ENCODE results near the gene BTLA. TPM values are rescaled to one million over a fixed set of nuclear protein-coding genes. Genes with fewer than 3 reads are reported as not detected.
"Not testable (repeated sequence)": the region's sequence is repeated elsewhere in the genome, so short reads cannot be mapped to it uniquely, and the experiment has no call there.

BTLA gene
- polyA plus RNA-seq, 1 experiment = not detected

DNA sequence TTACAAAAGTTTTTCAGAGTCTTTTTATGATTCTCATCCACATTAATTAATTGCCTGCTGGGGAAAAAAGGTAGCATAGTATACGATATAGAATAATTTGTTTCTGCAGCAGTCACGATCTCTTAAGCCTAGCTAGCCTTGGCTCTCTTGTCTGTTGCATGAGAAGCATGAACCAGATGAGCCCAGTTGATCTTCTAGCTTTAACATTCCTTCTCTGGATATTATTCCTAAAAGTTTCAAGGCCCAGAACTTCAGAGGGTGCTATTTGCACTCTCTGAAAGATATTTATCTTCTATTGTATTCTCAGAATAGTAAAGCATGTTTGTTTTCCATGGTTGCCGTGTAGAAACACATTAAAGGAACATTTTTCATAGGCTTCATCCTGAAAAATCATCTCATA, 69.3 kb downstream of the BTLA start:
- Histone ChIP-seq H3K4me3 (ENCODE audit: low read depth, low read length) (no peak overlapping the region), H3K9me3 (ENCODE audit: control insufficient read depth, insufficient read depth, low read length) (no peaks in the 10 kb centered on the region), H3K27me3 (ENCODE audit: control insufficient read depth, insufficient read depth, low read length) (no peaks in the 10 kb centered on the region), H3K27ac (ENCODE audit: low read depth, low read length) (no peak overlapping the region)
- no peak for DNase-seq (ENCODE audit: low read depth, low spot score)
- CTCF ChIA-PET = no interaction called here
- TF ChIP-seq, protein P1, sequence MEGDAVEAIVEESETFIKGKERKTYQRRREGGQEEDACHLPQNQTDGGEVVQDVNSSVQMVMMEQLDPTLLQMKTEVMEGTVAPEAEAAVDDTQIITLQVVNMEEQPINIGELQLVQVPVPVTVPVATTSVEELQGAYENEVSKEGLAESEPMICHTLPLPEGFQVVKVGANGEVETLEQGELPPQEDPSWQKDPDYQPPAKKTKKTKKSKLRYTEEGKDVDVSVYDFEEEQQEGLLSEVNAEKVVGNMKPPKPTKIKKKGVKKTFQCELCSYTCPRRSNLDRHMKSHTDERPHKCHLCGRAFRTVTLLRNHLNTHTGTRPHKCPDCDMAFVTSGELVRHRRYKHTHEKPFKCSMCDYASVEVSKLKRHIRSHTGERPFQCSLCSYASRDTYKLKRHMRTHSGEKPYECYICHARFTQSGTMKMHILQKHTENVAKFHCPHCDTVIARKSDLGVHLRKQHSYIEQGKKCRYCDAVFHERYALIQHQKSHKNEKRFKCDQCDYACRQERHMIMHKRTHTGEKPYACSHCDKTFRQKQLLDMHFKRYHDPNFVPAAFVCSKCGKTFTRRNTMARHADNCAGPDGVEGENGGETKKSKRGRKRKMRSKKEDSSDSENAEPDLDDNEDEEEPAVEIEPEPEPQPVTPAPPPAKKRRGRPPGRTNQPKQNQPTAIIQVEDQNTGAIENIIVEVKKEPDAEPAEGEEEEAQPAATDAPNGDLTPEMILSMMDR (IDR thresholded peaks at IDR 0.05; ENCODE audit: low read depth, low read length) = no peak
- POLR2A ChIA-PET = no interaction called here

DNA sequence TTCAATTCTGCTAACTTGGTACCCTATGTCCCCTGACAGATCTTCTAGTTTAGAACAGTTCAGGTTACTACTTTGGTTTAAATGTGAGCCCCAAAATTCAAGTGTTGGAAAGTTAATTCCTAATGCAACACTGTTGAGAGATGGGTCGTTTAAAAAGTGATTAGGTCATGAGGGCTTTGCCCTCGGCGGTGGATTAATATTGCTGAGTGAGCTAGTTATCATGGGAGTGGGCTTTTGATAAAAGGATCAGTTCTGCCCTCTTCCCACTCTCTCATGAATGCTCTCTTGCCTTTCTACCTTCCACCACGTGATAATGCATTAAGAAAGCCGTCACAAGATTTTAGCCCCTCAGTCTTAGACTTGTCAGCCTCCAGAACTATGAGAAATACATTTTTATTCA, 72.1 kb downstream of the BTLA start:
- TF ChIP-seq, protein P1 (IDR thresholded peaks at IDR 0.05; ENCODE audit: low read depth, low read length) = no peak
- POLR2A ChIA-PET = no interaction called here
- H3K27me3 ChIP-seq (ENCODE audit: control insufficient read depth, insufficient read depth, low read length) = no peaks in the 10 kb centered on the region
- H3K27ac ChIP-seq (ENCODE audit: low read depth, low read length) = no peak overlapping the region
- no peaks in the 10 kb centered on the region for H3K9me3 ChIP-seq (ENCODE audit: control insufficient read depth, insufficient read depth, low read length)
- no peak for DNase-seq (ENCODE audit: low read depth, low spot score)
- CTCF ChIA-PET = interaction anchor here (0.6 kb wide), 1 partner anchor 39 kb away, joined by 3 read pairs; no protein-coding TSS in a partner anchor
- no peak overlapping the region for H3K4me3 ChIP-seq (ENCODE audit: low read depth, low read length)

DNA sequence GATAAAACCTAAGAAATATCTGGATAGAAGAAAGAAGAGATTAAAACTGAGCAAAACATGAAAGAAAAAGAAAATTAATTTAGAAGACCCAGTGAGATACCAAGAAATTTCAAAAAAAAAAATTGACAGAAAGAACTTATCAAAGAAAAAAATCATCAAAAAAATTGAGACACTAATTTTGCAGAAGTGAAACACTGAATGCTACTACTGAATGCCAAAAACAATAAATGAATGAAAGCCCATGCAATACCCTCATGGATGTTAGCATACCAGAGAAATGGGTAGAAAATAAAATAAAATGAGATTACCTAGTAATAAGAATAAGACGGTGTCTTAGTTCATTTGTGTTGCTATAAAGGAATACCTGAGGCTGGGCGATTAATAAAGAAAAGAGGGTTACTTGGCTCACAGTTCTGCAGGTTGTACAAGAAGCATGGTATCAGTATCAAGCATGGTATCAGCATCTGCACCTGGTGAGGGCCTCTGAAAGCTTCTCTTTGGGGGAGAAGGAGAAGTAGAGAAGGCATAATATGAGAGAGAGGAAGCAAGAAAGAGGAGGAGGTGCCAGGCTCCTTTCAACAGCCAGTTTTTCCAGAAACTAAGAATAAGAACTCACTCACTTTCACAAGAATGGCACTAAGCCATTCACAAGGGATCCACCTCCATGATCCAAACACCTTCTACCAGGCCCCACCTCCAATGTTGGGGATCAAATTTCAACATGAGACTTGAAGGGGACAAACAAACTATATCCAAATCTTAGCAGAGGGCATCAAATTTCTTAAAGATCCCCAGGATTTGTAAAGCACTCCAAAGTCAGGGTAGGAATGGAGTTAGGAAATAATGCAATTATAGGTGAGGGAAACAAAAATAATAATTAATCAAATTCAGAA, 73.2 kb downstream of the BTLA start:
- ChIA-PET POLR2A (no interaction called here), CTCF (no interaction called here)
- TF ChIP-seq, protein P1 (IDR thresholded peaks at IDR 0.05; ENCODE audit: low read depth, low read length) = no peak
- Histone ChIP-seq H3K4me3 (ENCODE audit: low read depth, low read length) (no peak overlapping the region), H3K27me3 (ENCODE audit: control insufficient read depth, insufficient read depth, low read length) (no peaks in the 10 kb centered on the region), H3K9me3 (ENCODE audit: control insufficient read depth, insufficient read depth, low read length) (no peaks in the 10 kb centered on the region), H3K27ac (ENCODE audit: low read depth, low read length) (no peak overlapping the region)
- no peak for DNase-seq (ENCODE audit: low read depth, low spot score)

DNA sequence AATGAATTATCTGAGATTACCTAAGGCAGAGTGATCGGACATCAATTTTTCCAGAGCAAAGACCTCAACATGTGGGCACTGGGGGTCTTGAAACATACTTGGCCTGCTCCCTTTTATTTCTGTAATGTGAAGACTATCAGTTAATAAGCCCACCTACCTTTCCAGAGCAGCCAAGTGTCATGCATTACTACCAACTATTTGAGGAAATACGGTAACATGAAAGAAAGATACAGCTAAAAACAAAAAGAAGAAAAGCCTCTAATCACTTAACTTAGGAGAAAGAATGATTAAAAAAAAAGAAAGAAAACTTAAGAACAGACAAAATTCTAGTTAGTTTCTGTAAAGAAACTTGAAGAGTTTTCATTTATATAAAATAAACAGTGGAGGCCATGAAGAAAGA, 73.9 kb downstream of the BTLA start:
- Histone ChIP-seq H3K27me3 (ENCODE audit: control insufficient read depth, insufficient read depth, low read length) (no peaks in the 10 kb centered on the region), H3K4me3 (ENCODE audit: low read depth, low read length) (no peak overlapping the region), H3K27ac (ENCODE audit: low read depth, low read length) (no peak overlapping the region), H3K9me3 (ENCODE audit: control insufficient read depth, insufficient read depth, low read length) (no peaks in the 10 kb centered on the region)
- CTCF ChIA-PET = interaction anchor here (0.9 kb wide), 1 partner anchor 11 kb away, joined by 3 read pairs; no protein-coding TSS in a partner anchor
- POLR2A ChIA-PET = no interaction called here
- no peak for DNase-seq (ENCODE audit: low read depth, low spot score)
- TF ChIP-seq, protein P1 (IDR thresholded peaks at IDR 0.05; ENCODE audit: low read depth, low read length) = no peak

DNA sequence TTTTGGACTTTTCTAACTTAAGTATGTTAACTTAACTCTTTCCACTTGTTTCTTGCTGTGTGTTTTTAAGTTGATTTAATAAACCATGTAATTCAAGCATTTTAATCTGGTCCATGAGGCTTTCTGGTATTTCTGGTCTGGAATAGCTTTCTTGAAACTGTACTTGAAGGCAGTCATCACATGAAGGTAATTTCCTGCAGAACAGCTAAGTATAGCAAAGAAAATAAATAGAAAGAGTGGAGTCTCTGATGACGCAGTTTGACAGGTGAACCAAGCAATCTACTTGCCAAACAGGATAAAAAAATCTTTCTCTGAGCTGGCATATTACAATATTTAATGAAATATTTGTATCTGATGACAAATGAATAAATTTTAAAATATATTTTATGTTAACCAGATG, 74.9 kb downstream of the BTLA start:
- CTCF ChIA-PET = interaction anchor here (0.7 to 0.9 kb wide), 2 partner anchors 9 to 12 kb away, joined by 3 read pairs; no protein-coding TSS in a partner anchor
- Histone ChIP-seq H3K4me3 (ENCODE audit: low read depth, low read length) (no peak overlapping the region), H3K27ac (ENCODE audit: low read depth, low read length) (no peak overlapping the region), H3K9me3 (ENCODE audit: control insufficient read depth, insufficient read depth, low read length) (no peaks in the 10 kb centered on the region), H3K27me3 (ENCODE audit: control insufficient read depth, insufficient read depth, low read length) (no peaks in the 10 kb centered on the region)
- TF ChIP-seq, protein P1 (IDR thresholded peaks at IDR 0.05; ENCODE audit: low read depth, low read length) = no peak
- DNase-seq (ENCODE audit: low read depth, low spot score) = no peak
- POLR2A ChIA-PET = no interaction called here

DNA sequence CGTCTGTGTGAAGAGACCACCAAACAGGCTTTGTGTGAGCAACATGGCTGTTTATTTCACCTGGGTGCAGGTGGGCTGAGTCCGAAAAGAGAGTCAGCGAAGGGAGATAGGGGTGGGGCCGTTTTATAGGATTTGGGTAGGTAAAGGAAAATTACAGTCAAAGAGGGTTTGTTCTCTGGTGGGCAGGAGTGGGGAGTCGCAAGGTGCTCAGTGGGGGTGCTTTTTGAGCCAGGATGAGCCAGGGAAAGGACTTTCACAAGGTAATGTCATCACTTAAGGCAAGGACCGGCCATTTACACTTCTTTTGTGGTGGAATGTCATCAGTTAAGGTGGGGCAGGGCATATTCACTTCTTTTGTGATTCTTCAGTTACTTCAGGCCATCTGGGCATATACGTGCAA, 76.4 kb downstream of the BTLA start:
- H3K27me3 ChIP-seq (ENCODE audit: control insufficient read depth, insufficient read depth, low read length); H3K9me3 ChIP-seq (ENCODE audit: control insufficient read depth, insufficient read depth, low read length); H3K27ac ChIP-seq (ENCODE audit: low read depth, low read length); DNase-seq (ENCODE audit: low read depth, low spot score); H3K4me3 ChIP-seq (ENCODE audit: low read depth, low read length); CTCF ChIA-PET; POLR2A ChIA-PET: not testable (repeated sequence)

DNA sequence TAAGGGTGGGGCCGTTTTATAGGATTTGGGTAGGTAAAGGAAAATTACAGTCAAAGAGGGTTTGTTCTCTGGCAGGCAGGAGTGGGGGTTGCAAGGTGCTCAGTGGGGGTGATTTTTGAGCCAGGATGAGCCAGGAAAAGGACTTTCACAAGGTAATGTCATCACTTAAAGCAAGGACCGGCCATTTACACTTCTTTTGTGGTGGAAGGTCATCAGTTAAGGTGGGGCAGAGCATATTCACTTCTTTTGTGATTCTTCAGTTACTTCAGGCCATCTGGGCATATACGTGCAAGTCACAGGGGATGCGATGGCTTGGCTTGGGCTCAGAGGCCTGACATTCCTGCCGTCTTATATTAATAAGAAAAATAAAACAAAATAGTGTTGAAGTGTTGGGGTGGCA, 80.7 kb downstream of the BTLA start:
- CTCF ChIA-PET; H3K9me3 ChIP-seq (ENCODE audit: control insufficient read depth, insufficient read depth, low read length); H3K4me3 ChIP-seq (ENCODE audit: low read depth, low read length); H3K27ac ChIP-seq (ENCODE audit: low read depth, low read length); POLR2A ChIA-PET; DNase-seq (ENCODE audit: low read depth, low spot score); H3K27me3 ChIP-seq (ENCODE audit: control insufficient read depth, insufficient read depth, low read length): not testable (repeated sequence)
